HG03354 (cell line): ENCODE results near the gene AMIGO2.
"Not testable (repeated sequence)": the region's sequence is repeated elsewhere in the genome, so short reads cannot be mapped to it uniquely, and the experiment has no call there.

Experiments used
- ATAC-seq: cut with Tn5 transposase; IDR thresholded peaks from one replicate; pipeline ENCODE4 v1.9.1; 2021; ENCODE audit warnings: mild to moderate bottlenecking; ENCODE audit not compliant: unreplicated experiment, poor library complexity, severe bottlenecking

Gene AMIGO2

DNA sequence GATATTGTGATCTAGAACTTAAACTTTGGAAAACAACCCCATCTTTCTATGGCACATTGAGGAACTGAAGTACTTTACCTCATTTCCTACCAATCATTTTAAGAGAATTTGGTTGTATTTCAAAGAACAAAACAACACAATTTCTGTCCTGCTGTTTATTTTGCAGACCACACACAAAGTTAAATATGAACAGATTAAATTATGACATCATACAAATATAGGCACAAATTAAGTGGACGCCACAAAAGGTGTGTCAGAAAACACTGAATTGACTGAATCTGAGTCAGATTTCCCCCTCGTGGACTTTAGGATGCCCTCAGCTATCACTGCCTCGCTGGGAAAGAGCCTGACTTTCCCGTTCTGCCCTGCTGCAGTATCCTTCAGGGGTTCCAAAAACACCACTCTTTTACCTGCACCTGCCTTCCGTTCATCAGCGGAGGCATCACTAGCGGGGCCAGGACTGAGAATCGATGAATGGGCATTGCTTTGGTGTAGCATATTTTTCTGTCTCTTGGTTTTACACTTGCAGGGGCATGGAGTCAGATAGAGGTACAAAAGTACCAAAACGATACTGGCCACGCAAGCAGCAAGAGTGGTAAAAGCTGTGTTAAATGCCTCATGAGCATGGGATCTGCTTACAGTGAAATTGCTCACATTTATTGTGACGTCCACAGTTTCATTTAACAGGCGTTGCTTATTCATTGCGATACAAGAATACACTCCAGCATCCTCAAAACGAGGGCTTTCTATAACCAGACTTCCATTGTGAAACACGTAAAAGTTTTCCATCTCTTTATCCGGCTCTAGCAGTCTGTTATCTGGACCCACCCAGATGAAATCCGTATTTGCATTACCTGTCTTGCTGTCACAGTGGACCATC is 2.3 kb downstream of the AMIGO2 start:
- ATAC-seq, result no peak

GRCh38 chr12:47075192-47076084 is 4.3 kb downstream of the AMIGO2 start:
- no peak for ATAC-seq

GRCh38 chr12:47074757-47075156 is 5.0 kb downstream of the AMIGO2 start:
- ATAC-seq, result no peak

DNA sequence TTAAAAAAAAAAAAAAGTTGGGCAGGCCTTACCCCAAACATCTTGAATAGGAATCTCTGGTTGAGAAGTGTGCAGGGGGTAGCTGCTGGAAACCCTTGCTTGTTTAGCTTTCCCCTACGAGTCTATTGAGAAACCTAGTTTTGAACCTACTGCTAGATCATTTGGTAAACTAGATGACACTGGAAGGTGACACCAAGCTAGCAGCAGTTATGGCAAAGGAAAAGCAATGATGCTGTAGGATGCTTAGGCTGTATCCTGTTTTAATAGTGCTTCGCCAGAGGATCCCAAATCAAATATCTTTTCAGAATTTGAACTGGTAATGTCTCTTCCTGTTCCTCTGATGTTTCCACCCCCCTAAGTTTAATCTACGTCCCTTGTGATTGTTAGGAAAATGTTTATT is 5.8 kb downstream of the AMIGO2 start:
- no peak for ATAC-seq

GRCh38 chr12:47071241-47071852 is 8.4 kb downstream of the AMIGO2 start:
- ATAC-seq, result no peak

- no peak for ATAC-seq
Measured at GRCh38 chr12:47070310-47070709, 9.4 kb downstream of the AMIGO2 start.

DNA sequence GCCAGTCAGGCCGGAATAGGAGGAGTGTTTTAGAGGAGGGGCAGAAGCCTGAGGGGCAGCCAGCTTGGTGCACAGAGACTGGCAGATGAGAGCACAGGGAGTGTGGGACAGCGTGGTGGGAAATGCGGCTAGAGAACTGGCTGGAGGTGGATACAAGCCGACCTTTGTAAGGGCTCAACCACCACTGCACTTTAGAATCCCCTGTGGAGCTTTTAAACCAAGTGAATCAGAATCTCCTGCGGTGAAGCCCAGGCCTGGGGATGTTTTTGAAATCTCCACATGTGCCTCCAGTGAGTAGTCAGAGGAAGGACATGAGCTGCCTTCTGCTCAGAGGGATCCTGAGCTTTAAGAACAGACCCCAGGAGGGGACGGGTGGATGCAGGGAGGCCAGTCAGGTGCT is 11.2 kb downstream of the AMIGO2 start:
- no peak for ATAC-seq

DNA sequence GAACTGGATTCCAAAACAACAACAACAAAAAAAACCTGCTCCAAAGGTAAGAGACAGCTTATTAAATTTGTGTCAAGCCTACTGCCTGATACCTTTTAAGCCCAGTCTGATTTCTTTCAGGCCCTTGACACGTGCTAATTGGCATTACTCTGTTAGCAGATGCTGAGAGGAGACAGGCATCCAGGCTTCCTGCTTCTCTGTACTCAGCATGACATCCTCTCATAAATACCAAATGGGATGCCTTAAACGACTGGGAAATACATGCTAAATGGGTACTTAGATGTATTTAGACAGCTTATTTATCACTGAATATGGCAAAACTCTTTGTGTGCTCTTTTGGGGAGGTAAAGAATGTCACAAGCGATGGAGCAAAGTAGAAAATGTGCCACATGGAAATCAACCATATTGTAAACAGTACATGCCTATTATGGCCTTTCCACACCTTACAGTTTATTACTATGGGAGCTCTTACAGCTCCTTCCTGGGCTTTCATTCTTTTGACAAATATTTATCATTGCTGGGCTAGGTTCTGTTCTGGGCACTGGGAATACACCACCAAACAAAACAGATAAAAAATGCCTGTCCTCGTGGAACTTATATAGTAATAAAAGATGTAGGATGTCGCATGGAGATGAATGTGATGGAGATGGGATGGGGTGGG is 11.9 kb downstream of the AMIGO2 start:
- no peak for ATAC-seq

GRCh38 chr12:47067176-47067575 is 12.6 kb downstream of the AMIGO2 start:
- no peak for ATAC-seq

- ATAC-seq, result no peak
Measured at GRCh38 chr12:47066278-47067025, 13.3 kb downstream of the AMIGO2 start.

DNA sequence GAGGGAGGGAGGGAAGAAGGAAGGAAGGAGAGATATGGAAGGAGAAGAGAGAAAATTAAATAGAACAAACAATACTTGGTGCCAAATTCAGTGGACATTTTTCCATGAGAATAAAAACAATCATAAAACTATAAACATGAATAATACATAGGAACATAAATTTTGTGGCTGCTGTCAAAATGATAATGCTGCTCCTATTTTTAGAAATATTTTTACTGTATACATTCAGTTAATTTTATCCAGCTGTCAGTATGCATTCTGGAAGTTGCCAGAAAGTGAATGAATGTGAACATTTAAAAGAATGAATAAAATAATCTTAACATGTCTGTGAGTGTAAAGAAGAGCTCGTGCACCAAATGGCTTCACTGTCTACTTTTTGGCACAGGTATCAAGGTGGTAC is 14.2 kb downstream of the AMIGO2 start:
- ATAC-seq, result no peak

DNA sequence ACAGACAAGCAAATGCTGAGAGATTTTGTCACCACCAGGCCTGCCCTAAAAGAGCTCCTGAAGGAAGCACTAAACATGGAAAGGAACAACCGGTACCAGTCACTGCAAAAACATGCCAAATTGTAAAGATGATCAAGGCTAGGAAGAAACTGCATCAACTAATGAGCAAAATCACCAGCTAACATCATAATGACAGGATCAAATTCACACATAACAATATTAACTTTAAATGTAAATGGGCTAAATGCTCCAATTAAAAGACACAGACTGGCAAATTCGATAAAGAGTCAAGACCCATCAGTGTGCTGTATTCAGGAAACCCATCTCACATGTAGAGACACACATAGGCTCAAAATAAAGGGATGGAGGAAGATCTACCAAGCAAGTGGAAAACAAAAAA is 21.1 kb downstream of the AMIGO2 start:
- ATAC-seq, result not testable (repeated sequence)

GRCh38 chr12:47056944-47057343 is 22.8 kb downstream of the AMIGO2 start:
- not testable (repeated sequence) for ATAC-seq

- ATAC-seq, result not testable (repeated sequence)
Measured at GRCh38 chr12:47055856-47056255, 23.9 kb downstream of the AMIGO2 start.

DNA sequence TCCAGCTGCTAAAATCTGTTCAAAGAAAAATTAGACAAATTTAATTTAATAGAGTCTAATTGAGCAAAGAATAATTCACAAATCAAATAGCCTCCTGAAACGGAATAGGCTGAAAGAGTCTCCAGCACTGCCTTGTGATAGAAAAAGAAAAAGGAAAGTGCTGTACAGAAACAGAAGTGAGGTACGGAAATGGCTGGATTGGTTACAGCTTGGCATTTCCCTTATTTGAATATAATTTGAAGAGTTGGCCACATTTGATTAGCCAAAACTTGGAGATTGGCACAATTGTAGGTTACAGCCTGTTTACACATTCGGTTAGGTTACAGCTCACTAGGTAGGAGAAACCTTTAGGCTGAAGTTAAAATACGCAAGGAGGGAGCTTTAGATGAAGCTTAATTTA is 25.1 kb downstream of the AMIGO2 start:
- no peak for ATAC-seq

DNA sequence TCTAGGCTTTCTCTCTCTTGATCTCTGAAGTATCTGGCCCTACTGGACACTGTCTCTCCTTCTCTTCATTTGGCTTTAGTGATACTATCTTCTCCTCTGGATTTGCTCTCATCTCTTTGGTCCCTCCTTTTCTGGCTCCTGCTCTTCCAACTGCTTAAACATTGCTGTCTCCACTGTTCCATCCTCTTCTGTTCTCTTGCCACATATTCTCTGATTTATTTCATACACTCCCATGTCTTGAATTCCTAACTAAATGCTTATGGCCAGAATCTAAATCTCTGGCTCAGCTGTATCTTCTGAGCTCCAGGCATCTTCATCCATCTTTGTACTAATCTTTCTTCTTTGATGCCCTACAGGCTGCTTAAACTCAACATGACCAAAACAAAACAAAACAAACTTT is 25.8 kb downstream of the AMIGO2 start:
- no peak for ATAC-seq

DNA sequence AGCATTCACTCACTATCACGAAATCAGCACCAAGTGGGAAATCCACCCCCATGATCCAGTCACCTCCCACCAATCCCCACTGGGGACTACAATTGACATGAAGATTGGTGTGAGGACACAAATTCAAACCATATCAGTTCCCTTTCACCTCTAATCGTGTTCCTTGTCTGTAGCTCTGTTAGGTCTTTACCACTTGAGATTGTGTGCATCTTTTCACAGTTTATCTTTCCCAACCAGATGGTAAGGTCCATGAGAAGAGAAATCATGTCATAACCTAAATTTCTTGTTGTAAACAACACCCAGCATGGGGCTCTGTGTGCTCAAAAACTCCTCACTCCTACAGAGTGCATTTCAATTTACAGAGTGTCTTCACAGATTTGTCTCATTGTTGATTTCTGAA is 27.5 kb downstream of the AMIGO2 start:
- no peak for ATAC-seq

- ATAC-seq, result not testable (repeated sequence)
Measured at GRCh38 chr12:47051291-47051690, 28.5 kb downstream of the AMIGO2 start.

DNA sequence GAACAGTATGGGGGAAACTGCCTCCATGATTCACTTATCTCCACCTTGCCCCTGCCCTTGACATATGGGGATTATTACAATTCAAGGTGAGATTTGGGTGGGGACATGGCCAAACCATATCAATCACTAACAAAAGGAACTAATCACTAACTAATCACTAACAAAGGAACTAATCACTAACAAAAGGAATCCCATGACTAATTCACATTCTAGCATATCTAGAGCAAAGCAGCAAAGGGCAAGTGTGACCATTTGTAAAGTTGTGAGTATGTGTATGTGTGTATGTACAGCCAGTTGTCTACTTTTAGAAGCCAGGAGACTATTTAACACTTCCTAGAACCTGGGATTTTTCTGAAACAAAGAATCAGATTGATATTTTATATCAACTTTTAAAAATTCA is 31.2 kb downstream of the AMIGO2 start:
- ATAC-seq, result no peak
